ENCODE data around the gene TYSND1. TPM values are rescaled to one million over a fixed set of nuclear protein-coding genes. Genes with fewer than 3 reads are reported as not detected.

The TYSND1 gene
- polyA plus RNA-seq, 6 donors from 2014 or later = 19.8 to 33.5 (median 25.0) TPM

- H3K9me3 Mint-ChIP-seq = peaks cover 0 to 10% (median 2%) of the 10 kb centered on the region in 7 donors
- H3K36me3 Mint-ChIP-seq = no peaks in the 10 kb centered on the region
- no peak for DNase-seq
- ATAC-seq (ENCODE audit: low read depth in 2 of 2) = no peak
- H3K4me1 Mint-ChIP-seq = peaks cover 9 to 10% (median 9%) of the 10 kb centered on the region in 3 donors
- peaks cover 18 to 24% (median 24%) of the 10 kb centered on the region in 3 donors for H3K27me3 Mint-ChIP-seq
- peak overlapping the region in 1 of 6 donors; percentile 38 for H3K27ac Mint-ChIP-seq
- no peak overlapping the region for H3K4me3 Mint-ChIP-seq
Measured at GRCh38 chr10:70178139-70178725, 31.7 kb upstream of the TYSND1 start.

- ATAC-seq (ENCODE audit: low read depth in 2 of 2) (no peak), DNase-seq (no peak)
- Mint-ChIP-seq H3K27me3 (peaks cover 18 to 21% (median 20%) of the 10 kb centered on the region in 3 donors), H3K9me3 (peaks cover 0 to 10% (median 2%) of the 10 kb centered on the region in 7 donors), H3K4me3 (no peak overlapping the region), H3K4me1 (peaks cover 7 to 10% (median 9%) of the 10 kb centered on the region in 3 donors), H3K27ac (no peak overlapping the region), H3K36me3 (no peaks in the 10 kb centered on the region)
Measured at GRCh38 chr10:70176441-70176840, 29.9 kb upstream of the TYSND1 start.

- ATAC-seq (ENCODE audit: low read depth in 2 of 2) (no peak), DNase-seq (no peak)
- no peak overlapping the region for H3K4me3 Mint-ChIP-seq
- H3K9me3 Mint-ChIP-seq = peaks cover 0 to 10% (median 2%) of the 10 kb centered on the region in 7 donors
- no peak overlapping the region for H3K27ac Mint-ChIP-seq
- peaks cover 11 to 18% (median 13%) of the 10 kb centered on the region in 3 donors for H3K27me3 Mint-ChIP-seq
- peaks cover 7 to 17% (median 9%) of the 10 kb centered on the region in 3 donors for H3K4me1 Mint-ChIP-seq
- no peaks in the 10 kb centered on the region for H3K36me3 Mint-ChIP-seq
Measured at GRCh38 chr10:70175516-70175915, 29.0 kb upstream of the TYSND1 start.

GRCh38 chr10:70174058-70174741 lies 27.7 kb upstream of the TYSND1 start:
- Mint-ChIP-seq H3K4me1 (peaks cover 15 to 24% (median 22%) of the 10 kb centered on the region in 3 donors), H3K4me3 (peak overlapping the region in 4 of 8 donors; percentile 12 to 76 (median 40)), H3K27ac (peak overlapping the region in 4 of 6 donors; percentile 43 to 78 (median 72))

GRCh38 chr10:70169649-70170364 lies 23.3 kb upstream of the TYSND1 start:
- H3K27me3 Mint-ChIP-seq = no peaks in the 10 kb centered on the region
- ATAC-seq (ENCODE audit: low read depth in 2 of 2) (peak; percentile 12 to 14), DNase-seq (no peak)
- peaks cover 36 to 54% (median 43%) of the 10 kb centered on the region in 3 donors for H3K4me1 Mint-ChIP-seq
- H3K36me3 Mint-ChIP-seq = no peaks in the 10 kb centered on the region
- peak overlapping the region; percentile 91 to 97 (median 94) for H3K4me3 Mint-ChIP-seq
- no peaks in the 10 kb centered on the region for H3K9me3 Mint-ChIP-seq
- peak overlapping the region; percentile 95 to 99 (median 97) for H3K27ac Mint-ChIP-seq

More at GRCh38 chr10:70174058-70174741, 27.7 kb upstream of the TYSND1 start:
- ATAC-seq (ENCODE audit: low read depth in 2 of 2) = no peak
- Mint-ChIP-seq H3K36me3 (no peaks in the 10 kb centered on the region), H3K27me3 (peaks cover 0 to 6% (median 5%) of the 10 kb centered on the region in 3 donors), H3K9me3 (peaks cover 0 to 2% (median 0%) of the 10 kb centered on the region in 7 donors)
- no peak for DNase-seq

- Mint-ChIP-seq H3K9me3 (no peaks in the 10 kb centered on the region), H3K4me3 (peak overlapping the region; percentile 91 to 97 (median 94)), H3K4me1 (peaks cover 35 to 51% (median 42%) of the 10 kb centered on the region in 3 donors), H3K27ac (peak overlapping the region; percentile 95 to 99 (median 97)), H3K36me3 (no peaks in the 10 kb centered on the region), H3K27me3 (no peaks in the 10 kb centered on the region)
- no peak for DNase-seq
- no peak for ATAC-seq (ENCODE audit: low read depth in 2 of 2)
Measured at GRCh38 chr10:70169011-70169410, 22.5 kb upstream of the TYSND1 start.

- no peaks in the 10 kb centered on the region for H3K36me3 Mint-ChIP-seq
- peaks cover 43 to 61% (median 53%) of the 10 kb centered on the region in 3 donors for H3K4me1 Mint-ChIP-seq
- no peaks in the 10 kb centered on the region for H3K9me3 Mint-ChIP-seq
- peak overlapping the region in 2 of 8 donors; percentile 28 to 72 for H3K4me3 Mint-ChIP-seq
- no peak for DNase-seq
- H3K27ac Mint-ChIP-seq = peak overlapping the region in 2 of 6 donors; percentile 47 to 68
- H3K27me3 Mint-ChIP-seq = no peaks in the 10 kb centered on the region
- ATAC-seq (ENCODE audit: low read depth in 2 of 2) = no peak
Measured at GRCh38 chr10:70167246-70167645, 20.7 kb upstream of the TYSND1 start.

- Mint-ChIP-seq H3K36me3 (no peaks in the 10 kb centered on the region), H3K4me1 (peaks cover 51 to 69% (median 58%) of the 10 kb centered on the region in 3 donors), H3K27me3 (no peaks in the 10 kb centered on the region), H3K27ac (peak overlapping the region in 1 of 6 donors; percentile 38), H3K4me3 (peak overlapping the region in 2 of 8 donors; percentile 20 to 52), H3K9me3 (no peaks in the 10 kb centered on the region)
- DNase-seq = no peak
- no peak for ATAC-seq (ENCODE audit: low read depth in 2 of 2)
Measured at GRCh38 chr10:70166394-70166793, 19.9 kb upstream of the TYSND1 start.

GRCh38 chr10:70164163-70164562 lies 17.7 kb upstream of the TYSND1 start:
- Mint-ChIP-seq H3K4me3 (peak overlapping the region in 1 of 8 donors; percentile 19), H3K9me3 (no peaks in the 10 kb centered on the region), H3K27me3 (no peaks in the 10 kb centered on the region), H3K4me1 (peaks cover 42 to 58% (median 45%) of the 10 kb centered on the region in 3 donors), H3K36me3 (no peaks in the 10 kb centered on the region), H3K27ac (no peak overlapping the region)
- no peak for ATAC-seq (ENCODE audit: low read depth in 2 of 2)
- no peak for DNase-seq

- H3K4me1 Mint-ChIP-seq = peaks cover 35 to 51% (median 37%) of the 10 kb centered on the region in 3 donors
- H3K36me3 Mint-ChIP-seq = no peaks in the 10 kb centered on the region
- H3K27ac Mint-ChIP-seq = peak overlapping the region in 1 of 6 donors; percentile 54
- H3K9me3 Mint-ChIP-seq = no peaks in the 10 kb centered on the region
- ATAC-seq (ENCODE audit: low read depth in 2 of 2) (no peak), DNase-seq (no peak)
- H3K27me3 Mint-ChIP-seq = no peaks in the 10 kb centered on the region
- H3K4me3 Mint-ChIP-seq = peak overlapping the region in 1 of 8 donors; percentile 25
Measured at GRCh38 chr10:70163448-70163847, 16.9 kb upstream of the TYSND1 start.

- Mint-ChIP-seq H3K4me1 (peaks cover 31 to 48% (median 37%) of the 10 kb centered on the region in 3 donors), H3K27me3 (no peaks in the 10 kb centered on the region), H3K4me3 (peak overlapping the region in 2 of 8 donors; percentile 22 to 68), H3K9me3 (no peaks in the 10 kb centered on the region), H3K36me3 (no peaks in the 10 kb centered on the region), H3K27ac (peak overlapping the region in 1 of 6 donors; percentile 61)
- DNase-seq = no peak
- peak in 1 of 2 donors; percentile 39 for ATAC-seq (ENCODE audit: low read depth in 2 of 2)
Measured at GRCh38 chr10:70162892-70163201, 16.3 kb upstream of the TYSND1 start.

- H3K9me3 Mint-ChIP-seq = no peaks in the 10 kb centered on the region
- no peak for DNase-seq
- no peaks in the 10 kb centered on the region for H3K36me3 Mint-ChIP-seq
Measured at GRCh38 chr10:70162151-70162891, 15.8 kb upstream of the TYSND1 start.

GRCh38 chr10:70160798-70161197 lies 14.3 kb upstream of the TYSND1 start:
- H3K27ac Mint-ChIP-seq = no peak overlapping the region
- peaks cover 30 to 43% (median 31%) of the 10 kb centered on the region in 3 donors for H3K4me1 Mint-ChIP-seq
- no peak for ATAC-seq (ENCODE audit: low read depth in 2 of 2)
- H3K36me3 Mint-ChIP-seq = peaks cover 9 to 12% of the 10 kb centered on the region in 2 donors
- H3K9me3 Mint-ChIP-seq = no peaks in the 10 kb centered on the region
- no peaks in the 10 kb centered on the region for H3K27me3 Mint-ChIP-seq
- no peak for DNase-seq
- H3K4me3 Mint-ChIP-seq = no peak overlapping the region

More at GRCh38 chr10:70162151-70162891, 15.8 kb upstream of the TYSND1 start:
- peaks cover 30 to 47% (median 37%) of the 10 kb centered on the region in 3 donors for H3K4me1 Mint-ChIP-seq
- peak overlapping the region in 3 of 8 donors; percentile 19 to 68 (median 66) for H3K4me3 Mint-ChIP-seq
- no peak for ATAC-seq (ENCODE audit: low read depth in 2 of 2)
- H3K27ac Mint-ChIP-seq = peak overlapping the region in 4 of 6 donors; percentile 58 to 91 (median 76)
- H3K27me3 Mint-ChIP-seq = no peaks in the 10 kb centered on the region

Data from naive B cell (primary cell).